CD4-positive, alpha-beta T cell (primary cell): Measurements from ENCODE around the gene MBNL2. TPM values are rescaled to one million over a fixed set of nuclear protein-coding genes. Genes with fewer than 3 reads are reported as not detected.

ENCODE experiments used
- ATAC-seq: fragments of 200-7000 bp; cut with Tn5 transposase; one replicate; pipeline ENCODE4 v1.10.0; 2022; ENCODE audit warnings: mild to moderate bottlenecking; ENCODE audit not compliant: poor library complexity
- CTCF ChIA-PET: fragments of 350-600 bp; sonication (Branson Sonifier 250); formaldehyde crosslinking; loops from one replicate; lab custom pipeline; 2021; ENCODE audit warnings: antibody characterized with exemption, inconsistent platforms; lab: Charles Lee
- POLR2A ChIA-PET: fragments of 350-600 bp; sonication (Branson Sonifier 250); formaldehyde crosslinking; loops from one replicate; lab custom pipeline; 2021; ENCODE audit warnings: antibody characterized with exemption, inconsistent platforms; lab: Charles Lee
- DNase-seq, 14 experiments: peaks; one replicate each; pipeline ENCODE4 v3.0.0-alpha.2; 2013 to 2020; ENCODE audit warnings: mixed read lengths in 2 of 14
- H3K27ac ChIP-seq, 2 donors: one replicate each; pipeline versions ENCODE4 v1.5.1 to v1.7.0; 2013; ENCODE audit warnings: low read length in 2 of 2, low read depth in 1 of 2, mild to moderate bottlenecking in 1 of 2
- H3K27me3 ChIP-seq, 2 experiments: 1 replicate in 1 of 2; 2 replicates in 1 of 2; pipeline versions ENCODE4 v1.6.1 to v1.7.0; 2013; ENCODE audit warnings: low read length in 2 of 2, control low read depth in 1 of 2, mild to moderate bottlenecking in 1 of 2, moderate library complexity in 1 of 2; ENCODE audit not compliant: insufficient read depth in 2 of 2, control insufficient read depth in 1 of 2
- H3K36me3 ChIP-seq: one replicate; pipeline ENCODE4 v1.6.1; 2013; ENCODE audit warnings: low read length, control low read depth; ENCODE audit not compliant: insufficient read depth
- H3K4me1 ChIP-seq: one replicate; pipeline ENCODE4 v1.6.1; 2013; ENCODE audit warnings: low read length, control low read depth; ENCODE audit not compliant: insufficient read depth
- H3K4me3 ChIP-seq: one replicate; pipeline ENCODE4 v1.5.1; 2013; ENCODE audit warnings: mild to moderate bottlenecking, low read length, moderate library complexity
- H3K9me3 ChIP-seq, 2 experiments: 1 replicate in 1 of 2; 2 replicates in 1 of 2; pipeline versions ENCODE4 v1.6.1 to v1.7.0; 2013; ENCODE audit warnings: low read length in 2 of 2, mild to moderate bottlenecking in 2 of 2, control low read depth in 1 of 2, moderate library complexity in 1 of 2; ENCODE audit not compliant: control insufficient read depth in 1 of 2, insufficient read depth in 1 of 2
- H3K27ac Mint-ChIP-seq: one replicate; pipeline ENCODE4 v1.8.0; 2020; ENCODE audit warnings: mixed read lengths
- H3K27me3 Mint-ChIP-seq: one replicate; pipeline ENCODE4 v1.8.0; 2021; ENCODE audit warnings: mixed read lengths
- H3K36me3 Mint-ChIP-seq: one replicate; pipeline ENCODE4 v1.8.0; 2021; ENCODE audit warnings: low read depth, mixed read lengths
- H3K4me1 Mint-ChIP-seq: one replicate; pipeline ENCODE4 v1.8.0; 2021; ENCODE audit warnings: low read depth, mixed read lengths
- H3K4me3 Mint-ChIP-seq: one replicate; pipeline ENCODE4 v1.8.0; 2020; ENCODE audit warnings: mild to moderate bottlenecking, mixed read lengths
- H3K9me3 Mint-ChIP-seq: one replicate; pipeline ENCODE4 v1.8.0; 2020; ENCODE audit warnings: mixed read lengths
- intact Hi-C, 2 experiments: fragments of 100-400 bp; cut with DNase I in 1 of 2; cut with micrococcal nuclease in 1 of 2; formaldehyde crosslinking; loops; one replicate each; pipeline versions ENCODE4 v1.15.1 to v1.9.0; 2023 to 2025; cut with DNase I, micrococcal nuclease
- total RNA-seq, 174 experiments: library from RNA in 2 of 174; stranded (reverse) in 2 of 174; gene quantifications; one replicate each; pipeline ENCODE4 v1.2.3 and lab custom pipeline; 2021 to 2026
- TF ChIP-seq, protein P1 (sequence below): fragments of 200-600 bp; IDR thresholded peaks from one replicate; pipeline ENCODE4 v1.8.0; 2022; ENCODE audit warnings: antibody characterized with exemption, mild to moderate bottlenecking

MBNL2 gene
- total RNA-seq, 2 experiments from 2014 or later = 35.9 to 36.0 TPM

DNA sequence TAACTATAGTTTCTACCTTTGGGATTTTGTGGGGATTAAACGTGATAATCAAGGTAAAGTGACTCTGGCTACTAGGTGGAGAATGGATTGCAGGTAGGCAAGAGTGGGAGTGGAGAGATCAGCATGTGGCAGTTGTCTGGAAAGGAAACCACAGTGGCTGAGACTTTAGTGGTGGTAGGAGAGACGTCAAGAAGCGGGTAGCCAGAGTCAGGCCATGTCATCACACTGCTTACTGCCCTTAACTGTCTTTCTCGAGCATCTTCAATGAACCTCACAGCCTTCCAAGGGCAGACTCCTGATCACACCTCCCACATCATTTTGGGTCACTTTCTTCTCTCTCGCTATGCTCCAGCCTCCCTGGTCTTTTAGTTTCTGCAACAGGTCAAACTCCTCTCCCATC is 28.6 kb upstream of the MBNL2 start:
- no peaks in the 10 kb centered on the region for H3K9me3 ChIP-seq
- H3K36me3 ChIP-seq = no peaks in the 10 kb centered on the region
- H3K27me3 ChIP-seq = no peaks in the 10 kb centered on the region
- no peak overlapping the region for H3K4me3 Mint-ChIP-seq
- no peak overlapping the region for H3K4me3 ChIP-seq
- TF ChIP-seq, protein P1, sequence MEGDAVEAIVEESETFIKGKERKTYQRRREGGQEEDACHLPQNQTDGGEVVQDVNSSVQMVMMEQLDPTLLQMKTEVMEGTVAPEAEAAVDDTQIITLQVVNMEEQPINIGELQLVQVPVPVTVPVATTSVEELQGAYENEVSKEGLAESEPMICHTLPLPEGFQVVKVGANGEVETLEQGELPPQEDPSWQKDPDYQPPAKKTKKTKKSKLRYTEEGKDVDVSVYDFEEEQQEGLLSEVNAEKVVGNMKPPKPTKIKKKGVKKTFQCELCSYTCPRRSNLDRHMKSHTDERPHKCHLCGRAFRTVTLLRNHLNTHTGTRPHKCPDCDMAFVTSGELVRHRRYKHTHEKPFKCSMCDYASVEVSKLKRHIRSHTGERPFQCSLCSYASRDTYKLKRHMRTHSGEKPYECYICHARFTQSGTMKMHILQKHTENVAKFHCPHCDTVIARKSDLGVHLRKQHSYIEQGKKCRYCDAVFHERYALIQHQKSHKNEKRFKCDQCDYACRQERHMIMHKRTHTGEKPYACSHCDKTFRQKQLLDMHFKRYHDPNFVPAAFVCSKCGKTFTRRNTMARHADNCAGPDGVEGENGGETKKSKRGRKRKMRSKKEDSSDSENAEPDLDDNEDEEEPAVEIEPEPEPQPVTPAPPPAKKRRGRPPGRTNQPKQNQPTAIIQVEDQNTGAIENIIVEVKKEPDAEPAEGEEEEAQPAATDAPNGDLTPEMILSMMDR = no peak
- ChIA-PET CTCF (no interaction called here), POLR2A (no interaction called here)
- no peak for ATAC-seq
- DNase-seq = no peak
- no peaks in the 10 kb centered on the region for H3K27me3 Mint-ChIP-seq
- no peaks in the 10 kb centered on the region for H3K4me1 ChIP-seq
- H3K36me3 Mint-ChIP-seq = no peaks in the 10 kb centered on the region
- H3K27ac Mint-ChIP-seq = no peak overlapping the region
- H3K4me1 Mint-ChIP-seq = peaks cover 3% of the 10 kb centered on the region
- H3K27ac ChIP-seq = no peak overlapping the region
- no peaks in the 10 kb centered on the region for H3K9me3 Mint-ChIP-seq
- intact Hi-C loops = no loop called here

DNA sequence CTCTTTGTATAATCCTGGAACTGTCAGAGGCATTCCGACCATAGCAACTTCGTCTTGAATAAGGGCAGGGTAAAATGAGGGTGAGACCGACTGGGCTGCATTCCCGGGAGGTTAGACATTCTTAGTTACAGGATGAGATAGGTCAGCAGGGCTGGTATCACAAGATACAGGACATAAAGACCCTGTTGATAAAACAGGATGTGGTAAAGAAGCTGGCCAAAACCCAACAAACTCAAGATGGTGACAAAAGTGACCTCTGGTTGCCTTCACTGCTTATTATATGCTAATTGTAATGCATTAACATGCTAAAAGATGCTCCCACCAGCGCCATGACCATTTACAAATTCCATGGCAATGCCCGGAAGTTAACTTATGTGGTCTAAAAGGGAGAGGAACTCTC is 27.7 kb upstream of the MBNL2 start:
- H3K36me3 Mint-ChIP-seq = no peaks in the 10 kb centered on the region
- Histone ChIP-seq H3K27ac (no peak overlapping the region), H3K27me3 (no peaks in the 10 kb centered on the region), H3K4me3 (no peak overlapping the region), H3K36me3 (no peaks in the 10 kb centered on the region), H3K9me3 (no peaks in the 10 kb centered on the region), H3K4me1 (no peaks in the 10 kb centered on the region)
- CTCF ChIA-PET = no interaction called here
- ATAC-seq (no peak), DNase-seq (no peak)
- no peaks in the 10 kb centered on the region for H3K9me3 Mint-ChIP-seq
- no peak overlapping the region for H3K4me3 Mint-ChIP-seq
- H3K4me1 Mint-ChIP-seq = no peaks in the 10 kb centered on the region
- TF ChIP-seq, protein P1 = no peak
- intact Hi-C loops = no loop called here
- POLR2A ChIA-PET = no interaction called here
- no peaks in the 10 kb centered on the region for H3K27me3 Mint-ChIP-seq
- no peak overlapping the region for H3K27ac Mint-ChIP-seq

DNA sequence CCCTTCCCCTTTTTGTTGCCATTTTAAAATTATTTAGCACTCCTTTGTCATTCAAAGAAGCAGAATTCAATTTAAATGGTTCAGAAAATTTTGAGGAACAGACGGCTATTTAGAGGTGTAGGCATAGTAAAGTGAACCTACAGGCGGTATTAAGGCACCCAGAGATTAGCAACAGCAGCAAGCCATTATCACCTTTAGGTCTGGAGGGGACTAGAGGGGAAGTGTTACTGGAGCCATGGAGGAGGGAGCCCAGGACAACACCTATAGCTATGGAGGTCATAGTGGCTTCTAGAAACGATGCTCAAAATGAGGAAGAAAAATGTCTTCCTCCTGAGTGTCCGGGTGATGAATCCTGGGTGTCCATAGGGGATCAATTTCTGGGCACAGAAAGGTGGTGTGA is 25.8 kb upstream of the MBNL2 start:
- ATAC-seq = no peak
- ChIA-PET POLR2A (no interaction called here), CTCF (no interaction called here)
- intact Hi-C loops = no loop called here
- Histone ChIP-seq H3K36me3 (no peaks in the 10 kb centered on the region), H3K27me3 (no peaks in the 10 kb centered on the region), H3K27ac (no peak overlapping the region), H3K4me3 (no peak overlapping the region), H3K4me1 (no peaks in the 10 kb centered on the region), H3K9me3 (no peaks in the 10 kb centered on the region)
- no peaks in the 10 kb centered on the region for H3K4me1 Mint-ChIP-seq
- no peaks in the 10 kb centered on the region for H3K9me3 Mint-ChIP-seq
- H3K36me3 Mint-ChIP-seq = no peaks in the 10 kb centered on the region
- H3K27me3 Mint-ChIP-seq = no peaks in the 10 kb centered on the region
- no peak overlapping the region for H3K4me3 Mint-ChIP-seq
- no peak for DNase-seq
- TF ChIP-seq, protein P1 = no peak
- no peak overlapping the region for H3K27ac Mint-ChIP-seq
